ENCODE results near the gene EFEMP2.

- TF ChIP-seq CTCF (IDR thresholded peaks at IDR 0.05): no peak
- no peak for TF ChIP-seq ZFX (IDR thresholded peaks at IDR 0.05; ENCODE audit: borderline replicate concordance)
These were observed 4.4 kb downstream of the EFEMP2 start for GRCh38 chr11:65868076-65868667.

Measured in 22Rv1 (cell line).